WTC11 (cell line): Measurements from ENCODE around the gene TRPM4. TPM values are rescaled to one million over a fixed set of nuclear protein-coding genes. Genes with fewer than 3 reads are reported as not detected.
"Not testable (repeated sequence)": the region's sequence is repeated elsewhere in the genome, so short reads cannot be mapped to it uniquely, and the experiment has no call there.

ENCODE experiments used
- ATAC-seq: fragments of 200-7000 bp; cut with Tn5 transposase; 2 replicates; pipeline ENCODE4 v1.10.0; 2021; ENCODE audit warnings: mild to moderate bottlenecking, moderate library complexity
- CTCF ChIA-PET: fragments of 300-600 bp; sonication (Branson Sonifier 250); formaldehyde crosslinking; loops from one replicate; lab custom pipeline; 2021; ENCODE audit warnings: antibody characterized with exemption; lab: Charles Lee
- POLR2A ChIA-PET: fragments of 350-600 bp; sonication (Branson Sonifier 250); formaldehyde crosslinking; loops from one replicate; lab custom pipeline; 2021; ENCODE audit warnings: antibody characterized with exemption; lab: Charles Lee
- DNase-seq: peaks from one replicate; pipeline ENCODE4 v3.0.0; 2021; ENCODE audit warnings: low spot score
- H3K27ac Mint-ChIP-seq: 2 replicates; pipeline ENCODE4 v1.8.0; 2021; ENCODE audit warnings: mixed read lengths
- H3K27me3 Mint-ChIP-seq: 2 replicates; pipeline ENCODE4 v1.8.0; 2021; ENCODE audit warnings: low read depth, mild to moderate bottlenecking, moderate library complexity, mixed read lengths
- H3K36me3 Mint-ChIP-seq: 2 replicates; pipeline ENCODE4 v1.8.0; 2021; ENCODE audit warnings: mixed read lengths
- H3K4me1 Mint-ChIP-seq: 2 replicates; pipeline ENCODE4 v1.8.0; 2022; ENCODE audit warnings: mixed read lengths
- H3K4me3 Mint-ChIP-seq: 2 replicates; pipeline ENCODE4 v1.8.0; 2021; ENCODE audit warnings: mild to moderate bottlenecking, moderate library complexity, mixed read lengths
- H3K9me3 Mint-ChIP-seq: 2 replicates; pipeline ENCODE4 v1.8.0; 2021; ENCODE audit warnings: mixed read lengths
- CBFB ChIP-seq: sonication (generic); formaldehyde crosslinking; IDR thresholded peaks from 2 replicates; pipeline ENCODE4 v1.8.1; 2022; ENCODE audit warnings: mild to moderate bottlenecking, low read depth, missing genetic modification reagents
- CREM ChIP-seq: sonication (generic); formaldehyde crosslinking; IDR thresholded peaks from 2 replicates; pipeline ENCODE4 v1.8.1; 2022; ENCODE audit warnings: mild to moderate bottlenecking, missing genetic modification reagents, moderate library complexity
- CTCF ChIP-seq: fragments of 200-600 bp; IDR thresholded peaks from 2 replicates; pipeline ENCODE4 v1.8.0; 2022; ENCODE audit warnings: antibody characterized with exemption
- EMX1 ChIP-seq: fragments of 250-450 bp; sonication (Bioruptor Pico); IDR thresholded peaks from 2 replicates; pipeline ENCODE4 v1.8.0; 2021; ENCODE audit warnings: mild to moderate bottlenecking
- ERG ChIP-seq: fragments of 250-450 bp; sonication (Bioruptor Pico); IDR thresholded peaks from 2 replicates; pipeline ENCODE4 v1.8.0; 2021; ENCODE audit warnings: mild to moderate bottlenecking
- ETV6 ChIP-seq: sonication (generic); formaldehyde crosslinking; IDR thresholded peaks from 2 replicates; pipeline ENCODE4 v1.8.1; 2022; ENCODE audit warnings: mild to moderate bottlenecking, missing genetic modification reagents
- GTF2I ChIP-seq: fragments of 250-450 bp; sonication (Bioruptor Pico); conservative IDR thresholded peaks from 2 replicates; pipeline ENCODE4 v1.4.0; 2021; ENCODE audit warnings: mild to moderate bottlenecking
- IRF2 ChIP-seq: sonication (generic); formaldehyde crosslinking; IDR thresholded peaks from 2 replicates; pipeline ENCODE4 v1.8.0; 2022; ENCODE audit warnings: low read depth, missing genetic modification reagents, borderline replicate concordance
- NFATC4 ChIP-seq: fragments of 250-450 bp; sonication (Bioruptor Pico); IDR thresholded peaks from 2 replicates; pipeline ENCODE4 v1.9.0; 2021; ENCODE audit warnings: mild to moderate bottlenecking
- NR1H2 ChIP-seq: sonication (generic); formaldehyde crosslinking; IDR thresholded peaks from 2 replicates; pipeline ENCODE4 v1.9.0; 2021; ENCODE audit warnings: mild to moderate bottlenecking, moderate library complexity, missing genetic modification reagents
- NR2C2 ChIP-seq: sonication (generic); formaldehyde crosslinking; IDR thresholded peaks from 2 replicates; pipeline ENCODE4 v1.8.0; 2022; ENCODE audit warnings: mild to moderate bottlenecking, missing genetic modification reagents
- RELA ChIP-seq: sonication (generic); formaldehyde crosslinking; IDR thresholded peaks from 2 replicates; pipeline ENCODE4 v1.8.1; 2022; ENCODE audit warnings: missing genetic modification reagents, mild to moderate bottlenecking, borderline replicate concordance
- TEAD1 ChIP-seq: sonication (generic); formaldehyde crosslinking; IDR thresholded peaks from 2 replicates; pipeline ENCODE4 v1.8.0; 2022; ENCODE audit warnings: mild to moderate bottlenecking, missing genetic modification reagents
- USF2 ChIP-seq: sonication (generic); formaldehyde crosslinking; IDR thresholded peaks from 2 replicates; pipeline ENCODE4 v1.8.1; 2023; ENCODE audit warnings: mild to moderate bottlenecking, missing genetic modification reagents, moderate library complexity
- ZNF232 ChIP-seq: sonication (generic); formaldehyde crosslinking; IDR thresholded peaks from 2 replicates; pipeline ENCODE4 v1.8.0; 2022; ENCODE audit warnings: mild to moderate bottlenecking, missing genetic modification reagents
- ZNF317 ChIP-seq: sonication (generic); formaldehyde crosslinking; IDR thresholded peaks from 2 replicates; pipeline ENCODE4 v1.8.1; 2023; ENCODE audit warnings: low read depth, mild to moderate bottlenecking, moderate library complexity, missing genetic modification reagents, borderline replicate concordance
- total RNA-seq: library from RNA; stranded (reverse); gene quantifications from 3 replicates; pipeline ENCODE4 v1.2.3, GENCODE V29; 2021
- TF ChIP-seq, protein P1 (sequence below): fragments of 250-450 bp; sonication (Bioruptor Pico); IDR thresholded peaks from 2 replicates; pipeline ENCODE4 v1.9.0; 2021; ENCODE audit warnings: mild to moderate bottlenecking
- TF ChIP-seq, protein P2 (sequence below): sonication (generic); formaldehyde crosslinking; IDR thresholded peaks from 2 replicates; pipeline ENCODE4 v1.8.0; 2022; ENCODE audit warnings: mild to moderate bottlenecking, missing genetic modification reagents
- TF ChIP-seq, protein P3 (sequence below): fragments of 250-450 bp; sonication (Bioruptor Pico); IDR thresholded peaks from 2 replicates; pipeline ENCODE4 v1.9.0; 2021; ENCODE audit warnings: moderate library complexity, mild to moderate bottlenecking, inconsistent platforms, borderline replicate concordance
- TF ChIP-seq, protein P4 (sequence below): sonication (generic); formaldehyde crosslinking; IDR thresholded peaks from 2 replicates; pipeline ENCODE4 v1.8.1; 2022; ENCODE audit warnings: missing genetic modification reagents, borderline replicate concordance

TRPM4 gene
- total RNA-seq, 1 experiment from 2014 or later, result 15.5 TPM

GRCh38 chr19:49180659-49181058 is 23.1 kb downstream of the TRPM4 start:
- peaks cover 10% of the 10 kb centered on the region for H3K36me3 Mint-ChIP-seq
- ChIA-PET CTCF (no interaction called here), POLR2A (no interaction called here)
- H3K27me3 Mint-ChIP-seq, result 0 out of 2 replicates have a peak, but pooled peaks cover 3% of the 10 kb centered on the region
- DNase-seq (no peak), ATAC-seq (no peak)
- no peak overlapping the region for H3K4me3 Mint-ChIP-seq
- H3K27ac Mint-ChIP-seq, result no peak overlapping the region
- no peak for TF ChIP-seq CTCF
- TF ChIP-seq NR1H2 (CRISPR knock-in tag), result no peak
- TF ChIP-seq RELA (CRISPR knock-in tag), result no peak
- no peaks in the 10 kb centered on the region for H3K4me1 Mint-ChIP-seq
- peaks cover 15% of the 10 kb centered on the region for H3K9me3 Mint-ChIP-seq

DNA sequence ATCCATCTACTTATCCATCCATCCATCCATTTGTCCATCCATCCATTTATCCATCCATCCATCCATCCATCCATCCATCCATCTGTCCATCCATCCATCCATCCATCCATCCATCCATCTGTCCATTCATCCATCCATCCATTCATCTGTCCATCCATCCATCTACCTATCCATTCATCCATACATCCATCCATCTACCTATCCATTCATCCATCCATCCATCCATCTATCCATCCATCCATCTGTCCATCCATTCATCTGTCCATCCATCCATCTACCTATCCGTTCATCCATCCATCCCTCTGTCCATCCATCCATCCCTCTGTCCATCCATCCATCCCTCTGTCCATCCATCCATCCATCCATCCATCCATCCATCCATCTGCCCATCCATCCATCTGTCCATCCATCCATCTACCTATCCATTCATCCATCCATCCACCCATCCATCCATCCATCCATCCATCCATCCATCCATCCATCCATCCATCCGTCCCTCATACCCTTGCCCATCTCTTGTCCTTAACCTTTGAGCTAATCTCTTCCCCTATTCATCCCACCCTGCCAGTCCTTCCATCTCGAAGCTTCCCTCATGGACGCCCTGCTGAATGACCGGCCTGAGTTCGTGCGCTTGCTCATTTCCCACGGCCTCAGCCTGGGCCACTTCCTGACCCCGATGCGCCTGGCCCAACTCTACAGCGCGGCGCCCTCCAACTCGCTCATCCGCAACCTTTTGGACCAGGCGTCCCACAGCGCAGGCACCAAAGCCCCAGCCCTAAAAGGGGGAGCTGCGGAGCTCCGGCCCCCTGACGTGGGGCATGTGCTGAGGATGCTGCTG is 24.6 kb downstream of the TRPM4 start:
- POLR2A ChIA-PET, result interaction anchor here (0.7 kb wide), 1 partner anchor 75 kb away, joined by 3 read pairs; no protein-coding TSS in a partner anchor
- peaks cover 15% of the 10 kb centered on the region for H3K9me3 Mint-ChIP-seq
- ATAC-seq, H3K4me3 Mint-ChIP-seq, H3K4me1 Mint-ChIP-seq, H3K27me3 Mint-ChIP-seq, H3K27ac Mint-ChIP-seq, DNase-seq: not testable (repeated sequence)
- CTCF ChIA-PET, result interaction anchor here (0.7 kb wide), 1 partner anchor 189 kb away, joined by 3 read pairs; the partner anchor contains the start of gene RUVBL2
- H3K36me3 Mint-ChIP-seq, result peaks cover 10% of the 10 kb centered on the region

GRCh38 chr19:49182848-49183375 is 25.3 kb downstream of the TRPM4 start:
- ChIA-PET CTCF (interaction anchor here (0.7 to 1.5 kb wide), 2 partner anchors 16 to 189 kb away, joined by 3 to 8 read pairs; partner anchors contain the start of gene RUVBL2), POLR2A (no interaction called here)
- no peak overlapping the region for H3K4me3 Mint-ChIP-seq
- DNase-seq, result no peak
- no peak overlapping the region for H3K27ac Mint-ChIP-seq
- H3K4me1 Mint-ChIP-seq, result no peaks in the 10 kb centered on the region
- peaks cover 15% of the 10 kb centered on the region for H3K9me3 Mint-ChIP-seq
- peaks cover 10% of the 10 kb centered on the region for H3K36me3 Mint-ChIP-seq
- 0 out of 2 replicates have a peak, but pooled peaks cover 3% of the 10 kb centered on the region for H3K27me3 Mint-ChIP-seq
- no peak for ATAC-seq
- no peak for TF ChIP-seq CBFB
- no peak for TF ChIP-seq IRF2 (CRISPR knock-in tag)
- TF ChIP-seq GTF2I, result no peak
- no peak for TF ChIP-seq ETV6 (CRISPR knock-in tag)
- no peak for TF ChIP-seq ZNF232 (CRISPR knock-in tag)
- TF ChIP-seq, protein P1, sequence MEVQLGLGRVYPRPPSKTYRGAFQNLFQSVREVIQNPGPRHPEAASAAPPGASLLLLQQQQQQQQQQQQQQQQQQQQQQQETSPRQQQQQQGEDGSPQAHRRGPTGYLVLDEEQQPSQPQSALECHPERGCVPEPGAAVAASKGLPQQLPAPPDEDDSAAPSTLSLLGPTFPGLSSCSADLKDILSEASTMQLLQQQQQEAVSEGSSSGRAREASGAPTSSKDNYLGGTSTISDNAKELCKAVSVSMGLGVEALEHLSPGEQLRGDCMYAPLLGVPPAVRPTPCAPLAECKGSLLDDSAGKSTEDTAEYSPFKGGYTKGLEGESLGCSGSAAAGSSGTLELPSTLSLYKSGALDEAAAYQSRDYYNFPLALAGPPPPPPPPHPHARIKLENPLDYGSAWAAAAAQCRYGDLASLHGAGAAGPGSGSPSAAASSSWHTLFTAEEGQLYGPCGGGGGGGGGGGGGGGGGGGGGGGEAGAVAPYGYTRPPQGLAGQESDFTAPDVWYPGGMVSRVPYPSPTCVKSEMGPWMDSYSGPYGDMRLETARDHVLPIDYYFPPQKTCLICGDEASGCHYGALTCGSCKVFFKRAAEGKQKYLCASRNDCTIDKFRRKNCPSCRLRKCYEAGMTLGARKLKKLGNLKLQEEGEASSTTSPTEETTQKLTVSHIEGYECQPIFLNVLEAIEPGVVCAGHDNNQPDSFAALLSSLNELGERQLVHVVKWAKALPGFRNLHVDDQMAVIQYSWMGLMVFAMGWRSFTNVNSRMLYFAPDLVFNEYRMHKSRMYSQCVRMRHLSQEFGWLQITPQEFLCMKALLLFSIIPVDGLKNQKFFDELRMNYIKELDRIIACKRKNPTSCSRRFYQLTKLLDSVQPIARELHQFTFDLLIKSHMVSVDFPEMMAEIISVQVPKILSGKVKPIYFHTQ (CRISPR knock-in tag), result no peak
- no peak for TF ChIP-seq TEAD1 (CRISPR knock-in tag)
- TF ChIP-seq, protein P2, sequence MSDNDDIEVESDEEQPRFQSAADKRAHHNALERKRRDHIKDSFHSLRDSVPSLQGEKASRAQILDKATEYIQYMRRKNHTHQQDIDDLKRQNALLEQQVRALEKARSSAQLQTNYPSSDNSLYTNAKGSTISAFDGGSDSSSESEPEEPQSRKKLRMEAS (CRISPR knock-in tag), result no peak
- TF ChIP-seq USF2 (CRISPR knock-in tag), result no peak
- TF ChIP-seq, protein P3, sequence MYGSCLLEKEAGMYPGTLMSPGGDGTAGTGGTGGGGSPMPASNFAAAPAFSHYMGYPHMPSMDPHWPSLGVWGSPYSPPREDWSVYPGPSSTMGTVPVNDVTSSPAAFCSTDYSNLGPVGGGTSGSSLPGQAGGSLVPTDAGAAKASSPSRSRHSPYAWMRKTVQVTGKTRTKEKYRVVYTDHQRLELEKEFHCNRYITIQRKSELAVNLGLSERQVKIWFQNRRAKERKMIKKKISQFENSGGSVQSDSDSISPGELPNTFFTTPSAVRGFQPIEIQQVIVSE (CRISPR knock-in tag), result no peak
- TF ChIP-seq CREM (CRISPR knock-in tag), result no peak
- no peak for TF ChIP-seq ZNF317
- no peak for TF ChIP-seq ERG (CRISPR knock-in tag)
- no peak for TF ChIP-seq NR1H2 (CRISPR knock-in tag)
- TF ChIP-seq, protein P4, sequence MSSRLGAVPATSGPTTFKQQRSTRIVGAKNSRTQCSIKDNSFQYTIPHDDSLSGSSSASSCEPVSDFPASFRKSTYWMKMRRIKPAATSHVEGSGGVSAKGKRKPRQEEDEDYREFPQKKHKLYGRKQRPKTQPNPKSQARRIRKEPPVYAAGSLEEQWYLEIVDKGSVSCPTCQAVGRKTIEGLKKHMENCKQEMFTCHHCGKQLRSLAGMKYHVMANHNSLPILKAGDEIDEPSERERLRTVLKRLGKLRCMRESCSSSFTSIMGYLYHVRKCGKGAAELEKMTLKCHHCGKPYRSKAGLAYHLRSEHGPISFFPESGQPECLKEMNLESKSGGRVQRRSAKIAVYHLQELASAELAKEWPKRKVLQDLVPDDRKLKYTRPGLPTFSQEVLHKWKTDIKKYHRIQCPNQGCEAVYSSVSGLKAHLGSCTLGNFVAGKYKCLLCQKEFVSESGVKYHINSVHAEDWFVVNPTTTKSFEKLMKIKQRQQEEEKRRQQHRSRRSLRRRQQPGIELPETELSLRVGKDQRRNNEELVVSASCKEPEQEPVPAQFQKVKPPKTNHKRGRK, result no peak
- no peak for TF ChIP-seq NR2C2
- no peak for TF ChIP-seq NFATC4 (CRISPR knock-in tag)
- TF ChIP-seq EMX1 (CRISPR knock-in tag), result no peak
